AG20443 (cell line): ENCODE data around the gene MCTP2.

ENCODE experiments used
- DNase-seq: peaks from one replicate; pipeline ENCODE4 v3.0.0; 2012; ENCODE audit warnings: low spot score, mixed read lengths

The MCTP2 gene

GRCh38 chr15:94265009-94265408 is 33.6 kb downstream of the MCTP2 start:
- no peak for DNase-seq

GRCh38 chr15:94265982-94266381 is 34.6 kb downstream of the MCTP2 start:
- DNase-seq: no peak

- no peak for DNase-seq
Observed at GRCh38 chr15:94266789-94267188, 35.4 kb downstream of the MCTP2 start.

GRCh38 chr15:94269954-94270353 is 38.6 kb downstream of the MCTP2 start:
- no peak for DNase-seq

- no peak for DNase-seq
Observed at GRCh38 chr15:94270570-94270969, 39.2 kb downstream of the MCTP2 start.

GRCh38 chr15:94272251-94272898 is 41.0 kb downstream of the MCTP2 start:
- DNase-seq: no peak

GRCh38 chr15:94273826-94274225 is 42.5 kb downstream of the MCTP2 start:
- DNase-seq: no peak

- no peak for DNase-seq
Observed at GRCh38 chr15:94274745-94275144, 43.4 kb downstream of the MCTP2 start.

- DNase-seq: no peak
Observed at GRCh38 chr15:94277485-94277884, 46.1 kb downstream of the MCTP2 start.

- no peak for DNase-seq
Observed at GRCh38 chr15:94279736-94280135, 48.4 kb downstream of the MCTP2 start.

- DNase-seq: no peak
Observed at GRCh38 chr15:94280301-94280700, 48.9 kb downstream of the MCTP2 start.

GRCh38 chr15:94282269-94283250 is 51.2 kb downstream of the MCTP2 start:
- DNase-seq: no peak

GRCh38 chr15:94286583-94286982 is 55.2 kb downstream of the MCTP2 start:
- no peak for DNase-seq

- no peak for DNase-seq
Observed at GRCh38 chr15:94287794-94288246, 56.5 kb downstream of the MCTP2 start.

GRCh38 chr15:94290730-94291129 is 59.4 kb downstream of the MCTP2 start:
- no peak for DNase-seq

GRCh38 chr15:94293411-94294402 is 62.3 kb downstream of the MCTP2 start:
- DNase-seq: no peak

- no peak for DNase-seq
Observed at GRCh38 chr15:94294556-94294955, 63.2 kb downstream of the MCTP2 start.

GRCh38 chr15:94295275-94295674 is 63.9 kb downstream of the MCTP2 start:
- DNase-seq: no peak

- DNase-seq: no peak
Observed at GRCh38 chr15:94296717-94297116, 65.4 kb downstream of the MCTP2 start.

- DNase-seq: no peak
Observed at GRCh38 chr15:94297558-94297957, 66.2 kb downstream of the MCTP2 start.

GRCh38 chr15:94298364-94298763 is 67.0 kb downstream of the MCTP2 start:
- no peak for DNase-seq

GRCh38 chr15:94300612-94301011 is 69.3 kb downstream of the MCTP2 start:
- DNase-seq: no peak
